Measurements from ENCODE around the gene RAB40C. TPM values are rescaled to one million over a fixed set of nuclear protein-coding genes. Genes with fewer than 3 reads are reported as not detected.

The RAB40C gene
- total and polyA plus RNA-seq, 9 of the 15 experiments (the other 6 are each of a cell fraction or from before 2014, with no cell fraction given): 0.17 to 23.4 (median 8.7) TPM

DNA sequence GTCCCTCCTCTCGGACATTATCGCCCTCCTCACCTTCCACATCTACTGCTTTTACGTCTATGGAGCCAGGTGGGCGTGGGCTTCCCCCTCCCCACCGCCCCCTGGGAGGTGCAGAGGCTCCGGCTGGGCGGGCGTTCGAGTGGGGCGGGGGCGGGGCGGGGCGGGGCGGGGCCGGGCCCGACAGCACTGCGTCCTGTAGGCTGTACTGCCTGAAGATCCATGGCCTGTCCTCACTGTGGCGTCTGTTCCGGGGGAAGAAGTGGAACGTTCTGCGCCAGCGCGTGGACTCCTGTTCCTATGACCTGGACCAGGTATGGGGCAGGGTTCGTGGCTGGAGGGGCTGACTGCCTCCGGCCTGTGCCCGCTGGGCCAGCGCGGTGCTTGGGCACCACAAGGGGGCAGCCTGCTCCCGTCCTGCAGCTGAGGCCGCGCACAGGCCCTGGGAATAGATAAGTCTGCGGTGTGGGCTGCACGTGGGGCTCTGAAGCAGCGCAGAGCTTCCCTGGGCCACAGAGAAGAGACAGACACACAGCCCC, 10.9 kb upstream of the RAB40C start (continued):
- TF ChIP-seq E2F4 (CRISPR knock-in tag; IDR thresholded peaks at IDR 0.05; ENCODE audit: low read depth): peak; percentile 61; the same call in 1 of the 2 replicates
- TF ChIP-seq ETS2 (tag; IDR thresholded peaks at IDR 0.05; ENCODE audit: borderline replicate concordance, poor library complexity, severe bottlenecking): no peak
- TF ChIP-seq, protein P1, sequence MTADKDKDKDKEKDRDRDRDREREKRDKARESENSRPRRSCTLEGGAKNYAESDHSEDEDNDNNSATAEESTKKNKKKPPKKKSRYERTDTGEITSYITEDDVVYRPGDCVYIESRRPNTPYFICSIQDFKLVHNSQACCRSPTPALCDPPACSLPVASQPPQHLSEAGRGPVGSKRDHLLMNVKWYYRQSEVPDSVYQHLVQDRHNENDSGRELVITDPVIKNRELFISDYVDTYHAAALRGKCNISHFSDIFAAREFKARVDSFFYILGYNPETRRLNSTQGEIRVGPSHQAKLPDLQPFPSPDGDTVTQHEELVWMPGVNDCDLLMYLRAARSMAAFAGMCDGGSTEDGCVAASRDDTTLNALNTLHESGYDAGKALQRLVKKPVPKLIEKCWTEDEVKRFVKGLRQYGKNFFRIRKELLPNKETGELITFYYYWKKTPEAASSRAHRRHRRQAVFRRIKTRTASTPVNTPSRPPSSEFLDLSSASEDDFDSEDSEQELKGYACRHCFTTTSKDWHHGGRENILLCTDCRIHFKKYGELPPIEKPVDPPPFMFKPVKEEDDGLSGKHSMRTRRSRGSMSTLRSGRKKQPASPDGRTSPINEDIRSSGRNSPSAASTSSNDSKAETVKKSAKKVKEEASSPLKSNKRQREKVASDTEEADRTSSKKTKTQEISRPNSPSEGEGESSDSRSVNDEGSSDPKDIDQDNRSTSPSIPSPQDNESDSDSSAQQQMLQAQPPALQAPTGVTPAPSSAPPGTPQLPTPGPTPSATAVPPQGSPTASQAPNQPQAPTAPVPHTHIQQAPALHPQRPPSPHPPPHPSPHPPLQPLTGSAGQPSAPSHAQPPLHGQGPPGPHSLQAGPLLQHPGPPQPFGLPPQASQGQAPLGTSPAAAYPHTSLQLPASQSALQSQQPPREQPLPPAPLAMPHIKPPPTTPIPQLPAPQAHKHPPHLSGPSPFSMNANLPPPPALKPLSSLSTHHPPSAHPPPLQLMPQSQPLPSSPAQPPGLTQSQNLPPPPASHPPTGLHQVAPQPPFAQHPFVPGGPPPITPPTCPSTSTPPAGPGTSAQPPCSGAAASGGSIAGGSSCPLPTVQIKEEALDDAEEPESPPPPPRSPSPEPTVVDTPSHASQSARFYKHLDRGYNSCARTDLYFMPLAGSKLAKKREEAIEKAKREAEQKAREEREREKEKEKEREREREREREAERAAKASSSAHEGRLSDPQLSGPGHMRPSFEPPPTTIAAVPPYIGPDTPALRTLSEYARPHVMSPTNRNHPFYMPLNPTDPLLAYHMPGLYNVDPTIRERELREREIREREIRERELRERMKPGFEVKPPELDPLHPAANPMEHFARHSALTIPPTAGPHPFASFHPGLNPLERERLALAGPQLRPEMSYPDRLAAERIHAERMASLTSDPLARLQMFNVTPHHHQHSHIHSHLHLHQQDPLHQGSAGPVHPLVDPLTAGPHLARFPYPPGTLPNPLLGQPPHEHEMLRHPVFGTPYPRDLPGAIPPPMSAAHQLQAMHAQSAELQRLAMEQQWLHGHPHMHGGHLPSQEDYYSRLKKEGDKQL (CRISPR knock-in tag; IDR thresholded peaks at IDR 0.05; ENCODE audit: borderline replicate concordance): no peak
- TF ChIP-seq PKNOX1 (IDR thresholded peaks at IDR 0.05): no peak
- no peak for TF ChIP-seq ZNF12 (CRISPR knock-in tag; IDR thresholded peaks at IDR 0.05)
- TF ChIP-seq MBD1 (CRISPR knock-in tag; IDR thresholded peaks at IDR 0.05): no peak
- TF ChIP-seq ZBTB40 (IDR thresholded peaks at IDR 0.05): no peak
- no peak for TF ChIP-seq ZBTB40 (CRISPR knock-in tag; IDR thresholded peaks at IDR 0.05)
